22Rv1 (cell line): ENCODE results near the gene B2M.
A peak's percentile ranks its signal among the peaks of the same experiment; 100 is the strongest.
"Not testable (repeated sequence)": the region's sequence is repeated elsewhere in the genome, so short reads cannot be mapped to it uniquely, and the experiment has no call there.

Experiments
- H3K27ac ChIP-seq: fragments of 450-650 bp; 2 replicates; pipeline ENCODE4 v1.5.1; 2017
- CTCF ChIP-seq: fragments of 450-650 bp; IDR thresholded peaks from 2 replicates; pipeline ENCODE4 v1.5.1; 2017; ENCODE audit warnings: mild to moderate bottlenecking
- ZFX ChIP-seq: fragments of 450-650 bp; IDR thresholded peaks from 2 replicates; pipeline ENCODE4 v1.6.1; 2017; ENCODE audit warnings: antibody characterized with exemption, borderline replicate concordance

The B2M gene

DNA sequence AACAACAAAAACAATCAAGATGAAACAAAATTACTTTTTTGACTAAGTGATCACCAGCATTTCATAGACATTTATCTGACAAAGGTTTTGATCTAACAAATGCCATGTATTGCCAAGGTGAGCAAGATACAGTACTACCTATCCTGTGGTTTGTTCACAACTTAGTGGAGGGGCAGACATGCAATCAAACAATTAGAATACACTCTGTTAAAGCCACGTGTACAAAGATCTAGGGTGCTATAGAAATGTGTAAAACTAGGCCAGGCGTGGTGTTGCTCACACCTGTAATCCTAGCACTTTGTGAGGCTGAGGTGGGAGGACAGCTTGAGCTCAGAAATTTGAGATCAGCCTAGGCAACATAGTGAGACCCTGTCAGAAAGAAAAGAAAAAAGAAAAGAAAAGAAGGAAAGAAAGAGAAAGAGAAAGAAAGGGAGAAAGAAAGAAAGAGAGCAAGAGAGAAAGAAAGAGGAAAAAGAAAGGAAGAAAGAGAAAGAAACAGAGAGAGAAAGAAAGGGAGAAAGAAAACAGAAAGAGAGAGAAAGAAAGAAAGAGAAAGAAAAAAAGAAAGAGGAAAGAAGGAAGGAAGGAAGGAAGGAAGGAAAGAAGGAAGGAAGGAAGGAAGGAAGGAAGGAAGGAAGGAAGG is 23.6 kb downstream of the B2M start:
- no peak overlapping the region for H3K27ac ChIP-seq
- TF ChIP-seq ZFX, result no peak
- TF ChIP-seq CTCF, result no peak

DNA sequence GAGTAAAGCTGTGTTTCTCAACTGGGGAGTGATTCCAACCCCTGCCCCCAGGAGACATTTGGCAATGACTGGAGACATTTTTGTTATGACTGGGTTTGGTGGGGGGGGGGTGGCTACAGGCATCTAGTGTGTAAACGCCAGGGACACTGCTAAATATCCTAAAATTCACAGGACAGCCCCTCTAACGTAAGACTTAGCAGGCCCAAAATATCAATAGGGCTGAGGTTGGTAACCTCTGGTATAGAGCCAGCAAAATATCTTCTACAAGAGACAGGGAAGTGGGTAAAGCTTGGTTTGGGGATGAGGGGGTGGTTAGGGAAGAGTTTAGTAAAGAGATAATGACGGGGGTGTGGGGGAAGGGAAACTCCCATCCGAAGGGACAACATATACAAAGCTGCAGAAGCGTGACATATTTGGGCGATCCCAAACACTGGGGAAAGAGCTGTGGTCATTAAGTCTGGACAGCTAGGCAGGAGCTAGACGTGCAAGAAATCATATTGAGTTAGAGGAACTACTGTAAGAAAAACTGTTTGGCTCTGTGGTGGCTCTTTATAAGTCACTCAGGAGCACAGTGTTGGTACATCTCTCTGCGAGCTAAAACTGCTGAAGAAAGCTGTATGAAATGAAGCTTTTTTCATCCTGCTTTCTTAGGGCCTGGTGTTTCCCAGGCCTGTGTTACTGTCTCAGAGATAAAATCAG is 24.3 kb downstream of the B2M start:
- TF ChIP-seq ZFX, result no peak
- TF ChIP-seq CTCF, result no peak
- no peak overlapping the region for H3K27ac ChIP-seq

DNA sequence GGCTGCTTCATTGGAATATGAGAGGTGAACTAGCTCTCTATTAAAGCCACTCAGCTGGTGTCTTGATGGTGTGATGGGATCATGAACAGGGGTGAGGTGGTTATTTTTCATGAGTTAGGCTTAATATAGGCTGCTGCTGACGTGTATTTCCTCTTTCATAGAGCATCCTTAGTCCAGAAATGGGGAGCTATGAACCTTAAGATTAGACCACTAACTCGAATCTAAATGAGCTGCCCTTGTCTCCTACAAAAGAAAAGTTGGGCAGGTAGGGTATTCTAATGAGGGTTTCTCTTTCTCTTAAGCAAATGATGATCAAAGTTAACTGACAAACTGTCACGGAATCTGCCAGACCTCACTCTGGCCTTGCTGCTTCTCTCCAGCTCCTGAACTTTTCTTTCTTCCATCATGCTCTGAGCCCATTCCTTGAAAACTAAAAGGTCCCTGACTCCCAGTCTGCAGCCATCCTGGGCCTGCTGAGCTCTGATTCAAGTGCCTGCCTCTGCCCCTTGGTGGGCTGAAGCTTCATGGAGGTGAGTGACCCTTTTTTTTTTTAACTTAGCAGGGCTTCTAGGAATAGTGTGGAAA is 25.0 kb downstream of the B2M start, which contains the start of gene TRIM69:
TRIM69 (plus strand) TSS at position 348 of the 585 bp plus-strand sequence; CDS start at position 525, 177 bp downstream.
- H3K27ac ChIP-seq, result no peak within 1 kb of the TSS
- TF ChIP-seq ZFX (no peak), CTCF (no peak)

GRCh38 chr15:44738340-44738984 is 27.1 kb downstream of the B2M start:
- TF ChIP-seq ZFX (no peak), CTCF (peak; percentile 77)
- H3K27ac ChIP-seq, result no peak overlapping the region

GRCh38 chr15:44739222-44739847 is 28.0 kb downstream of the B2M start:
- not testable (repeated sequence) for H3K27ac ChIP-seq

DNA sequence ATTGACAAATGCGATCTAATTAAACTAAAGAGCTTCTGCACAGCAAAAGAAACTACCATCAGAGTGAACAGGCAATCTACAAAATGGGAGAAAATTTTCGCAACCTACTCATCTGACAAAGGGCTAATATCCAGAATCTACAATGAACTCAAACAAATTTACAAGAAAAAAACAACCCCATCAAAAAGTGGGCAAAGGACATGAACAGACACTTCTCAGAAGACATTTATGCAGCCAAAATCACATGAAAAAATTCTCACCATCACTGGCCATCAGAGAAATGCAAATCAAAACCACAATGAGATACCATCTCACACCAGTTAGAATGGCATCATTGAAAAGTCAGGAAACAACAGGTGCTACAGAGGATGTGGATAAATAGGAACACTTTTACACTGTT is 32.1 kb downstream of the B2M start:
- H3K27ac ChIP-seq, result not testable (repeated sequence)

DNA sequence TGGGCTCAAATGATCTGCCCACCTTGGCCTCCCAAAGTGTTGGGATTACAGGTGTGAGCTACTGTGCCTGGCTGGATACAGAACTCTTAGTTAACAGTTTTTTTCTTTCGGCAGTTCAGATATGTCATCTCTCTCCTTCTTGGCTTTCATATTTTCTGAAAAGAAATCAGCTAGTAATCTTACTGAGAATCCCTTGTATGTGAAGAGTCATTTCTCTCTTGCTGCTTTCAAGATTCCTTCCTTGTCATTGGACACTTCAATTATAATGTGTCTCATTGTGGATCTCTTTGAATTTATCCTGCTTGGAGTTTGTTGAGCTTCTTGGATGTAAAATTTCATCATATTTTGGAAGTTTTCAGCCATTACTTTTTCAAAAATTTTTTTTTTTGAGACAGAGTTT is 42.0 kb downstream of the B2M start:
- TF ChIP-seq ZFX (no peak), CTCF (no peak)
- no peak overlapping the region for H3K27ac ChIP-seq

- H3K27ac ChIP-seq, result no peak overlapping the region
- TF ChIP-seq ZFX (no peak), CTCF (no peak)
Measured at GRCh38 chr15:44763187-44763586, 51.9 kb downstream of the B2M start.
